Left cardiac atrium (tissue), 4 donors: Measurements from ENCODE around the gene ELMO3. TPM values are rescaled to one million over a fixed set of nuclear protein-coding genes. Genes with fewer than 3 reads are reported as not detected.
A peak's percentile ranks its signal among the peaks of the same experiment; 100 is the strongest.

Experiments used
- ATAC-seq, 2 donors: fragments of 200-7000 bp; cut with Tn5 transposase; one replicate each; pipeline ENCODE4 v1.9.1; 2020; ENCODE audit warnings: mild to moderate bottlenecking in 2 of 2, moderate library complexity in 2 of 2
- DNase-seq: peaks from one replicate; pipeline ENCODE4 v3.0.0-alpha.2; 2020
- intact Hi-C, 2 donors: fragments of 100-400 bp; cut with DNase I; formaldehyde crosslinking; loops; one replicate each; pipeline versions ENCODE4 v1.14.1 to v1.15.1; 2022 to 2023
- total RNA-seq, 2 donors: library from RNA; stranded (reverse); fragmentation: NEBNext Ultra II Directional; extraction: Animal tissue kit (Norgen Biotek cat#: 25700); gene quantifications; one replicate each; pipeline ENCODE4 v1.2.1, GENCODE V29; 2021
- donor health status: DM: no; HTN: yes; CAD: no.
- donor health status: DM: no; HTN: yes; CAD: no; lungs with severe emphysema.
- donor health status: DM: yes; HTN: yes; CAD: no.
- donor health status: Dilated cardiomyopathy.

ELMO3 gene
- total RNA-seq, 2 donors from 2014 or later = 1.0 to 1.6 TPM

DNA sequence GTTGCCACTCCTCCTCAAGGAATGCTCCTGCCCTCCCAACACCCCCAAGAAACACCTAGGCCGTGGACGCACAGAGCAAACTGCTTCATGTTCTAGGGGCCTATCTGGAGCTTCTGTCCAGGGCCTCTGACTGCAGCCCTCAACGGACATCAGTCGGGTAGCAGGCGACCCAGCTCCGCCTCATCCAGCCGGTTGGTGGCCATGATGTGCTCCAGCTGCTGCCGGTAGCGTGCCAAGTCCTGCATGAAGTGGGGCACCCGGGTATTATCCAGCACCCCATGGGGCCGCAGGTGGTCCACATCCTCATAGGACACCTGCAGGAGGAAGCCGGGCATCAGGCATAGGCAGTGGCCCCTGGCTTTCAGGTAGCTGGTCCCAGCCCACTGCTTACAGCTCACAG is 22.3 kb upstream of the ELMO3 start:
- ATAC-seq = no peak
- no peak for DNase-seq
- intact Hi-C loops = no loop called here

DNA sequence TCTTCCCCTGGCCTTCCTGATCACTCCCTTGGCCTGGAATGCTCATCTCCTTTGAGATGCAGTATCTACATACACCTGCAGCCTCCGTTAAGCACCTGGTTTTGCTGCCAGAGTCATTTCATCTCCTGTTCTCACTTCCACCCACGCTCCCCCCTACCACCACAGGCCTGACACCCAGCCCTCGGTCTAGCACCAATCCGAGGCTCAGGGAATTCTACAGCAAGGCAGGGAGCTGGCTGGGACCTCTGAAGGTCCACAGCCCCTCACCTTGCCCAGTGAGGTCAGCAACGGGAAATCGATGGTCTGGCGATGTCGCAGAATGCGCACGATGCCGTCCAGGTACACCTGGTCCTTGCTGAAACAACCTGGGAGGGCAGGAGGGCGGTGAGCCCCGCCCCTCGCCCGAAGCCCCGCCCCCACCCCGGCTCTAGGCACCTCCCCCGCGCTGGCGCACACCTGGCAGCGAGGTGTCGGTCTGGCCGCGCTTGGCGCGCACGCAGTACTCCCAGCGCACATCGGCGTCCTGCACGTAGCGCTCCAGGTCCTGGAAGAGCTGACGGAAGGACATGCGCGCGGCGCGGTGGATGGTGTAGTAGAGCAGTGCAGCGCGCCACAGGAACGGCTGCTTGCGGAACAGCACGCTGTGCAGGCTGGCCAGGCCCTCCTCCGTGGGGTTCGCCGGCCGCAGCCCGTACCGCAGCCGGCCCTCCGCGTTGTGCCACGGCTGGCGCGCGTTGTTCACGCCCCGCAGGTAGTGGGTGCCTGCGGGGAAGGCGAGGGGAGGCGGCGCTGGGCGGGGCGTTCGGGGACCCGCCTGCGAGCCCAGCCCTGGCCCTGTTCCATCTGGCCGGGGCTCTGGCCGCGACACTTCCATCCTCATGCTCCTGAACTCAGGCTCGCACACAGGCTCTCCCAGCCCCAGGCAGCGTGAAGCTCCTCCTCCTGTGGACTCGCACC is 20.9 kb upstream of the ELMO3 start:
- peak; percentile 40 for ATAC-seq
- intact Hi-C loops = no loop called here
- DNase-seq = peak; percentile 70

DNA sequence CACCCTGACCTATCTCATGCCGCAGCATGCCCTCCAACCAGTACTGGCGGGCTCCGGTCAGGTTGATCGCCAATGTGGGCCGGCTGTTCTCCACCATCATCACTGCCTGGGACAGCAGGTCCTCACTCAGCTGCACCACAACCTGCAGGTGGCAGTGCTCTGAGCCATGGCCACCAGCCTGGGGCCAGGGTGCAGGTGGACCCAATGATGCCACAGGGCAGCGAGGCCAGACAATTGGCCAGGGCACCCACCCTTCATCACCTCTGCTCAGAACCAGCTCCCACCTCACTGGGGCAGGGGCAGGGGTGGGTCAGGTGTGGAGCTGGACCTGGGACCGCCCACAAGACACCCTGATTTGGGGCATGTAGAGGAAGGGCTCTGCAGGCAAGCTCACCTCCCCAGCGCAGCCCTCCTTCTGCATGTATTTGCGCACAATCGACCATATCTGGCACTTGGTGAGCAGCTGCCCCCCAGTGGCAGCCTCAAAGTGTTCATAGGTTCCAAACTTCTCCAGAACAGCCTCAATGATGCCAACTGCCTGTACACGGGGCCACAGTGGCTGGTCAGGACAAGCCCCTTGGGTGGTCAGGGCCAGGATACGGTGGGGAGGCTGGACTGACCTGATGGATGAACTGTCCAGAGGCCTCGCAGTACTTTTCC is 19.4 kb upstream of the ELMO3 start:
- intact Hi-C loops = loop anchor here (10.0 kb wide), 2 partner anchors 205 to 285 kb away; no protein-coding TSS in a partner anchor
- no peak for ATAC-seq
- no peak for DNase-seq

DNA sequence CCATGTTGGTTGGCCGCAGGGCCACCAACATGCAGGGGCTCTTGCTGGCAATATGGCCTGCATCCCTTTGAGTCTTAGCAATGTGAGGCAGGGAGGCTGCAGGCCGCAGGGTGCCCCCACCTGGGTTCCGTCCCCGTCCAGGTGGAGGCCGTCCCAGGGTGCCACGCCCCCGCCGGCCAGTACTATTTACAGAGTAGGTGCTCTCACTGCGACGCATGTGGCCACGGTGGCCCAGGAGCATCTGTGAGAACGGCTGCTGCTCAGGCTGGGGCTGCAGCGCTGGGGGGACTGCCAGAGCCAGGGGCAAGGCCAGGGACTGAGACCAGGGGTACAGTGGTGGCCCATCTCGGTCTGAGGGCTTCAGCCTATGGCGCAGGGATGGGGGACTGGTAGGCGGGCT is 18.8 kb upstream of the ELMO3 start:
- intact Hi-C loops = loop anchor here (10.0 kb wide), 2 partner anchors 205 to 285 kb away; no protein-coding TSS in a partner anchor
- ATAC-seq (no peak), DNase-seq (no peak)

DNA sequence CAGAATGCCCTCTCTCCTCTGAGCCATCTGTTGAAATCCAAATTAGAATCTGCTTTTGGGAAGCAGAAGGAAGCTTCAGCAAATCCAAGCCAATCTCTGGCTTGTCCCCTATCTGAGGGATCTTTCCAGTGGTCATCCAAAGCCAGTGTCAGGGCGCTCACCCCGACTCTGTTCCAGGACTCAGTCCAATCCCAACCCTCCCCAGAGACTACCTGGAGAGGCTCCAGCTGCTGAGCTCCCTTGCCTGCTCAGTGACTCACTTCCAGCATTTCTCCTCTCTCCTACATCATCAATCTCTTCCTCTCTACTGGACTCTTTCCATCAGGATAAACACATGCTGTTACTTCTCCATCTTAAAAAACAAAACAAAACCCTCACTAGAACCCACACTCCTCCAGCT is 17.6 kb upstream of the ELMO3 start:
- ATAC-seq (no peak), DNase-seq (no peak)

DNA sequence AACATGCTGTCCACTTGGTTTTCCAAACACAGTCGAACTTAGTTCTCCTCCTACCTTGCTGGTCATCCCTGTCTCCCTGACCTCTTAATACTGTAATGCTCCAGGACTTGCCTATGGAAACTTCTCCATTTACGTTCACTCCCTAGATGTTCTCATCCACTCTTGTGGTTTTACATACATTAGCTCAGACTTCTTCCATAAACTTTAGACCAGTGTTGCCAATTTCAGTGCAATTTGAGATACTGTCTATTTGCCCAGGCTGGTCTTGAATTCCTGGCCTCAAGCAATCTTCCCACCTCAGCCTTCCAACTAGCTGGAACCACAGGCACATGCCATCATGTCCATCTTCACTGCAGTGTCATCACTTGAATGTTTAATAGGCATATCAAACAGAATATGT is 16.6 kb upstream of the ELMO3 start:
- intact Hi-C loops = loop anchor here (10.0 kb wide), 2 partner anchors 207 to 287 kb away; no protein-coding TSS in a partner anchor
- ATAC-seq = no peak
- DNase-seq = no peak

More for the DNA sequence above, 17.6 kb upstream of the ELMO3 start:
- intact Hi-C loops = loop anchor here (10.0 kb wide), 2 partner anchors 207 to 287 kb away; no protein-coding TSS in a partner anchor

DNA sequence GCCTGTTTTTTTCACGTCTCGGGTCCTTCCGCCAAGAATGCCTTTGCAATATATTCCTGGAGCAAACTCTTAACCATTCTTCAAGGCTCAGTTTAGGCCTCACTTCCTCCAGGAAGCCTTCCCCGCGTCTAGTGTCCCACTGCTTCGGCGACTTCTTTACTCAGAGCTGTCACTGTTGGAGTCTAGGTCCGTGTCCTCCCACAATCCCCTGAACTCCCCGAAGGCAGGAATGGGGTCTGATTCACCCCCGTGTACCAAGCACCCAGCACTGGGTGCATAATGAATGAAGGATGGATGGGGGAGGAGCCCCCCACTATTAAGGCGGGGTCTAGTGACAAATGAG is 15.7 kb upstream of the ELMO3 start:
- intact Hi-C loops = loop anchor here (10.0 kb wide), 2 partner anchors 208 to 288 kb away; no protein-coding TSS in a partner anchor
- DNase-seq (no peak), ATAC-seq (no peak)

DNA sequence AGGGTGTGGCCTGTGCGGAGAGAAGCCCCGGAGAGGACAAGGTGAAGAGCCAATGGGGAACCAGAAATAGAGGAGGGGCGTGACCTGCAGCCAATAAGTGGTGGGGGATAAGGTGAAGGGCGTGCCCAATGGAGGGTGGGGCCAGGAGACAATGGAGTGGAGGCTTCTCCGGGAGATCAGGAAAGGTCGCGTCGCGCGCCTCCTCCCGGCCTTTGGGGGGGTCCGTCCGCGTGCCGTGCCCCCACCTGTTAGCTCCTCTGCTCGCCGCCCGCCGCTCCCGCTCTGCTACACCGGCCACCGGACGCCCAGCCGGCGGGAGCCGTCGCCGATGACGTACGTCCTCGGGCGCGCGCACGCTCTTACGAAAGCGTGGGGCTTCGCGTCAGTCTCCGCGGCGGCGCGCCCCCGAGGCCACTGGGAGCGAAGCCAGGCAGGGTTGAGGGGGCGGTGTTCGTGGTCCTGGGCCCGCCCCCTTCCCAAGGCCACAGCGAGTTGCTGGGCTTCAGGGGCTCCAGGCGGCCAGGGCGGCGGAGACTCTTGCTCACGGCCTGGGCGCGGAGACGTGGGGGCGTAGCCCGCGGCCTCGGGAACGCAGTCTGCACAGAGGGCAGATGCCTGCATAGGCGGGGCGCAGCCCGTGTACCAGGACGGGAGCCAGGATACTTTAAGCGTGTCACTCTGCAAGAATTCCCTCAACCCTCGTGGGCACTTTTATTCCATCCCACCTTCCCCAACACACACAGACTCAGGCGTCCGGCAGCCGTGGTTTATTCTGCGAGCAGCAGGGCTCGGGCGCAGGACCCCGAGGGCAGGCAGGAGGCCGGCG is 15.1 kb upstream of the ELMO3 start, which contains the start of gene MATCAP1:
Gene MATCAP1 (minus strand): TSS at position 337 of the 826 bp plus-strand sequence. CDS start 3,353 bp downstream, outside the sequence.
- intact Hi-C loops = loop anchor here (10.0 kb wide), 2 partner anchors 209 to 289 kb away; no protein-coding TSS in a partner anchor
- peak; percentile 96 for DNase-seq
- peak; percentile 94 to 96 for ATAC-seq

DNA sequence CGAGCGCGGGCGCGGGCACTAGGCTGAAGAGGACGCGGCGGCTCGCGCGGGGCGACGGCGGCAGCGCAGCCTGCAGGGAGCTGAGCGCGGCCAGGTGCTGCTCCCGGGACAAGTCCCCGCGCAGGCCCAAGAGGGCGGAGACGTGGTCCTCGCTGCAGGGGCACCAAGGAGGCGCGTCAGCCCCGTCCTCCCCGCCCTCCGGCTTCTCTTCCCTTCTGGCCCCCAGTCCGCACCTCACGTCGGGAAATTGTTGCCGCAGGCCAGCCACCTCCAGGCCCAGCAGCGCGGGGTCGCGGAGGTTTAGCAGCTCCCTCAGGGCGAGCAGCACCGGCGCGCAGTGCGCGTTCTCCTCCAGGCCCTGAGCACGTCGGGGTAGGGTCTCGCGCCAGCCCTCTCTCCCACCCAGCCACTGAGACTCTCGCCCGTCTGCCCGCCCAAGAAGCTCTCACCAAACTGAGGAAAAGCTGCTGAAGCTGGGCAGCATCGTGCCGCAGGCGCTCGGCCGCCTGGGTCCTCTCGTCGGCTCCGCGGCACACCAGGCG is 14.4 kb upstream of the ELMO3 start:
- no peak for DNase-seq
- intact Hi-C loops = loop anchor here (10.0 kb wide), 2 partner anchors 210 to 290 kb away; no protein-coding TSS in a partner anchor
- peak; percentile 9 to 21 for ATAC-seq

DNA sequence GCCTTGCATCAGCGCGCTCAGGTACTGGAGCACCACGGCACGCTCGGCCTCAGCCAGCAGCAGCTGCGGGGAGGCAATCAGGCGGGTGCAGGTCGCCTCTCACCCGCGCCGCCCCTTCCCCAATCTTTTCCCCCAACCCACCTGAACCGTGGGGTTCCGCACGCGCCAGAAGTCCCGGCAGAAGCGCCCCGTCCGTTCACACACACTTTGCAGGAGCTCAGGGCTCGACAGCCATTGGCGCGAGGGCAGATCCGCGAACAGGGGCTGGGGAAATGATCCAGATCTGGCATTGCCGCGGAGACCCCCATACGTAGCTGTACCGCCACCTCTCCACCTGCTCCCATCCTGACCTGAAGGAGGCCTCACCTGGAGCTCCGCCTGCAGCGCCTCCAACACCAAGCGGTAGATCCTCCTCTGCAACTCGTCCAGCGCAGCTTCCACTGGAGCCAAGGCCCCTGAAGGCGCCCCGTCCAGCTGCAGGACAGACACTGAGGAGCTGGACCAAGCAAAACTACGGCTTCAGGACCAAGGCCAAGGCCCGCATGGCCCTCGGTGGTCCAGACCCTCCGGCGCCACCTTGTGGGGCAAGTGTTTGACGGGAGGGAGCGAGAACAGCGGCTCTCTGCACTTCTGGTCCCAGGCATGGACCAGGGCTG is 13.8 kb upstream of the ELMO3 start:
- intact Hi-C loops = loop anchor here (10.0 kb wide), 2 partner anchors 210 to 290 kb away; no protein-coding TSS in a partner anchor
- DNase-seq = peak; percentile 95
- peak; percentile 52 to 59 for ATAC-seq

DNA sequence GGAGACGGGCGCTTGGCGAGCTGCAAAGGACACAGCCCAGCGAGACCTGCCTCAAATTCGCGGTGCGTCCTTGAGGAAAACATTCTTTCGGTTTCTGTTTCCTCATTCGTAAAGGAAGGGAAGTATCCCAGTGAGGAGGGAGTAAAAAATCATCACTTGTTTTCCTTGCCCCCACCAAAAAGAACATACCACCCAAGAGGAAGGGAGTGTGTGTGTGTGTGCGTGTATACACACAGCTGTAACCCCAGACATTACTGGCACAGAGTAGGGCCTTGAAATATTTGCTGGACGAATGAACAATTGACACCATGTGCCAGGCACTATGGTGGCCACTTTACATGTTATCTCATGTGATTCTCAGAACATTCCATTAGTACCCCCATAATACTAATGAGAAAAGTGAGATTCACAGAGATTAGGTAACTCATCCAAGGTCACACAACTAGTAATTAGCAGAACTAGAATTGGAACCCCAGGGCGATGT is 13.2 kb upstream of the ELMO3 start:
- intact Hi-C loops = loop anchor here (10.0 kb wide), 2 partner anchors 211 to 291 kb away; no protein-coding TSS in a partner anchor
- DNase-seq (no peak), ATAC-seq (no peak)

DNA sequence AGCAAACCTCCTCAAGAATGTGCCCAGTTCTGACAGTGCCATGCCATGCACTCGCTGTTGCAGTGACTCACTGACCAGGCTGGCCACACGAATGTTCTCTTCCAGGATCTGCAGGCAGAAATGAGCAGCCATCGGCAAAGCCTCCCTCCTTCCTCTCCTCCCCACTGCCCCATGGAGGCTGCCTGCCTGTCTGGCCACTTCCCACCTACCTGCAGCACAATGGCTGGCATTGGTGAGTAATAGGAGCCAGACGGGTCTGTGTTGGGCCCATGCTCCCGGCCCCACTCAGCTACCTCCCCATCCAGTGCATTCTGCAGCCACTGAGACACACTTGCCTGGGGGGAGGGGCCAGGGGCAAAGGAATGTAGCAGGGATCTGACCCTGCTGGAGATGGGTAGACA is 12.4 kb upstream of the ELMO3 start:
- ATAC-seq = no peak
- DNase-seq = no peak
- intact Hi-C loops = loop anchor here (10.0 kb wide), 2 partner anchors 212 to 292 kb away; no protein-coding TSS in a partner anchor

DNA sequence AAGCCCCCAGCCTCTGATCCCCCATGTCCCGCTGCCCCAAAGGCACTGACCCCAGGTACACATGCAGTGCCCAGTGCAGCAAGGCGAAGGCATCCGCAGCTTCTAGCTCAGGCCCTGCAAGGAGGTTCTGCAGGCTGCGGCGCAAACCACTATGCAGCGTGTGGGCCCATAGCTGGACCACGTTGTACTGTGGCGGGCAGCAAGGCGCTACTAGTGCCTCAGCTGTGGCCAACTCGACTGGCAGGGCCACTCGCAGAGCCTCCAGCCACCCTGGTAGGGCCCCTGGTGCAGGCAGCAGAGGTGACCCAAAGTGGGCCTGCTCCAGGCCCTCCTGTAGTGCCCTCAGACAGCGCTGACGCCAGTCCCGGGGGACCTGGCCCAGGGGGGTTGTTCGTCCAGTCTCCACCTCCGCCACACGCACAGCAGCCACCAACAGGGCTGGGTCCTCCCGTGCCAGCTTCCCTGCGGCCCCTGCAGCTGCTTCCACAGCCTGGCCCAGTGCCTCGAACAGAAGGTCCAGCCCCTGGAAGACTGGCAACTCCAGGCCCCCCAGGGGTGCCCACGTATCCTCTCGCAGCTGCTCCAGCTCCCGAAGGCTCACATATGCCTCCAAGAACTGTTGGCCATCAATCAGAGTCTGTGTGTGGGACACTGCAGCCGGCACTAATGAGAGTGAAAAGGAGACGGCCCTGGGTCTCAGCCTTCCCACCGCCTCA is 11.6 kb upstream of the ELMO3 start:
- intact Hi-C loops = loop anchor here (10.0 kb wide), 2 partner anchors 213 to 293 kb away; no protein-coding TSS in a partner anchor
- ATAC-seq (no peak), DNase-seq (no peak)

DNA sequence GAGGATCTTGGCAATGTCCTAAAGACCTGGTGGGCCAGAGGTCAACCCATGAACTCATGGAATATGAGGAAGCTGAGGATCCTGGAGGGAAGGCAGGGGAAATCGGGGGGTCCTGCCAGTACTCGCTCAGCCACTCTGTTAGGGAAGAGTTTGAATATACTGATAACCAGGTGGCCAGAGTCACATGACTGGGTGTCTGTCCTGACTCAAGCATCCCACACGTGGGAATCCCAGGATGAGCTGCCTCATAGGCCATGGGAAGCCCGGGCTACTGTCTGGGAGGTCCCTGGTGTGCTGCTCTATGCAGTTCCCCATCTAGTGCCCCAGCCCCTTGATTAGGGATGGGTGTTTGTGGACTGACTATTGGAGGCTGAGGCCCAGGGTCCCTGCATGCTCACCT is 10.6 kb upstream of the ELMO3 start:
- ATAC-seq (no peak), DNase-seq (no peak)
- intact Hi-C loops = loop anchor here (10.0 kb wide), 2 partner anchors 214 to 294 kb away; no protein-coding TSS in a partner anchor

DNA sequence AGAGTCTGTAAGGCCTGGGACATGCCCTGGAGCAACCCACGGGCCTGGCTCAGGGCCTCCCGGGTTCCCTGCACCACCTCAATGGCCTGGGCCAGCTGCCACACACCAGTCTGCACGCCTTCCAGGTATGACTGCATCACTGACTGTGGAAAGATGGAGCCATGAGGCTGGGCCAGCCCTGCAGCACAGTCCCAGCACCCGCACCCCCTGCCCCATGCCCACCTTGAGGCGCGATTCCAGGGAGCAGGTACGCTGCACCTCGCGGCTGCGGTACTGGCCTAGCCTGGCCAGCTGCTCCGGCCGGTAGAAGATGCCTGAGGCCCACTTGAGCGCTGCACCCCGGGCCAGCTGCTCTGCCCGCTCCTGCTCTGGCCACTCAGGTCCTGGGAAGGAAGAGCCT is 10.1 kb upstream of the ELMO3 start:
- intact Hi-C loops = loop anchor here (10.0 kb wide), 2 partner anchors 214 to 294 kb away; no protein-coding TSS in a partner anchor
- DNase-seq = no peak
- ATAC-seq = no peak

DNA sequence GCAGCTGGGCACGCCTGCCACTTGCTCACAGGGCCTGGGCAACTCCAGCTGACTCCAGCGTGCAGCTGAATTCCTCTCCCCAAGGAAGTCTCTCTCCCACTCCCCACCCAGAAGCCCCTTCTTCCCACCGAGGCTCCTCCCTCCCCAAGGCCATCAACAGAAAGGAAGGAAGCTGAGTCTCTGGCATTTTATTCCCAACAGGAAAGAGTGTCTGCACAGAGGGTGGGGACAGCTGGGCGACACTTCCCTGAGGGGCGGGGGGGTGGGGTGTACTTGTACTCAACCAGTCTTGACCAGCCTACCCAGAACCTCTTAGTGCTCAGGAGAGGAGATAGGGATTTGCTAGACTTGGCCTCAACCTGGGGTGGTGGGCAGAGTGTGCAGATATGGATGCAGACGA is 8.9 kb upstream of the ELMO3 start, which contains the start of gene EXOC3L1:
Gene EXOC3L1 (minus strand): TSS at position 96 of the 400 bp plus-strand sequence. CDS start 460 bp downstream, outside the sequence.
- intact Hi-C loops = no loop called here
- DNase-seq = no peak
- no peak for ATAC-seq
